GM12878 (cell line): ENCODE data around the gene SPART. TPM values are rescaled to one million over a fixed set of nuclear protein-coding genes. Genes with fewer than 3 reads are reported as not detected.

Source experiments
- ATAC-seq: fragments of 200-7000 bp; cut with Tn5 transposase; 3 replicates; pipeline ENCODE4 v1.9.1; 2020; ENCODE audit warnings: mild to moderate bottlenecking, moderate library complexity
- BruUV-seq: library from RNA; stranded (reverse); fragments of 400-500 nt; replicated peaks from 2 replicates; lab custom pipeline; 2021; lab: Mats Ljungman, UMichigan
- CTCF ChIA-PET: fragments of 300-600 bp; sonication (Branson Sonifier 250); formaldehyde crosslinking; extraction: SDS; loops from one replicate; lab custom pipeline; 2021; ENCODE audit warnings: inconsistent platforms; lab: Yijun Ruan, JAX
- POLR2A ChIA-PET: fragments of 350-600 bp; formaldehyde crosslinking; extraction: SDS; loops from one replicate; lab custom pipeline; 2021; ENCODE audit warnings: inconsistent platforms; lab: Charles Lee
- RAD21 ChIA-PET: fragments of 300-600 bp; sonication (Branson Sonifier 250); formaldehyde crosslinking; loops from one replicate; lab custom pipeline; 2023; ENCODE audit warnings: antibody characterized with exemption; ENCODE audit not compliant: unreplicated experiment; lab: Charles Lee
- SMC1A ChIA-PET: fragments of 300-600 bp; sonication (Branson Sonifier 250); formaldehyde crosslinking; loops from one replicate; lab custom pipeline; 2023; ENCODE audit not compliant: unreplicated experiment, uncharacterized antibody; lab: Charles Lee
- DNase-seq: peaks from one replicate; pipeline ENCODE4 v3.0.0-alpha.2; 2011; ENCODE audit warnings: low read depth, low spot score
- FAIRE-seq: peaks from 3 replicates; lab custom pipeline; 2011; peaks lifted over from hg19 to GRCh38; lab: Jason Lieb, UNC
- H2AFZ ChIP-seq: 2 replicates; pipeline ENCODE4 v1.6.0; 2011; ENCODE audit warnings: low read depth, low read length, control low read depth; ENCODE audit not compliant: control insufficient read depth
- H3K27ac ChIP-seq: 2 replicates; pipeline ENCODE4 v1.5.1; 2011; ENCODE audit warnings: control low read depth; ENCODE audit not compliant: control insufficient read depth, insufficient read depth
- H3K27me3 ChIP-seq, 2 experiments: replicated peaks in 1 of 2; 2 replicates each; pipeline versions ENCODE4 v1.6.0 to v1.6.1; 2011; ENCODE audit warnings: low read length in 1 of 2; ENCODE audit not compliant: control insufficient read depth in 2 of 2, insufficient read depth in 2 of 2
- H3K36me3 ChIP-seq, 2 experiments: 2 replicates each; pipeline ENCODE4 v1.5.1; 2011; ENCODE audit warnings: low read length in 1 of 2; ENCODE audit not compliant: control insufficient read depth in 2 of 2, insufficient read depth in 2 of 2
- H3K4me1 ChIP-seq: 2 replicates; pipeline ENCODE4 v1.6.1; 2011; ENCODE audit warnings: mild to moderate bottlenecking, low read length, moderate library complexity, mixed read lengths; ENCODE audit not compliant: control insufficient read depth, insufficient read depth
- H3K4me2 ChIP-seq: 2 replicates; pipeline ENCODE4 v1.6.0; 2011; ENCODE audit warnings: control low read depth; ENCODE audit not compliant: control insufficient read depth, insufficient read depth
- H3K4me3 ChIP-seq: fragments of 200-600 bp; sonication (generic); 2 replicates; pipeline ENCODE4 v1.5.1; 2016
- H3K79me2 ChIP-seq: 2 replicates; pipeline ENCODE4 v1.6.0; 2011; ENCODE audit warnings: low read length; ENCODE audit not compliant: control insufficient read depth, insufficient read depth
- H3K9ac ChIP-seq: 2 replicates; pipeline ENCODE4 v1.8.0; 2011; ENCODE audit warnings: low read length, control low read depth, mixed read lengths; ENCODE audit not compliant: control insufficient read depth, insufficient read depth
- H3K9me3 ChIP-seq: replicated peaks from 3 replicates; pipeline ENCODE4 v1.5.1; 2011; ENCODE audit warnings: mild to moderate bottlenecking, low read length; ENCODE audit not compliant: control insufficient read depth, insufficient read depth
- H4K20me1 ChIP-seq: 2 replicates; pipeline ENCODE4 v1.6.0; 2011; ENCODE audit not compliant: control insufficient read depth, insufficient read depth
- BCL3 ChIP-seq: IDR thresholded peaks from 2 replicates; pipeline ENCODE4 v1.6.1; 2011; ENCODE audit warnings: borderline replicate concordance, low read depth, mild to moderate bottlenecking, moderate library complexity, low read length; ENCODE audit not compliant: insufficient read depth, poor library complexity, severe bottlenecking
- CREB1 ChIP-seq: IDR thresholded peaks from 2 replicates; pipeline ENCODE4 v1.6.1; 2012; ENCODE audit warnings: low read depth, mild to moderate bottlenecking, inconsistent platforms
- HCFC1 ChIP-seq: fragments of 150-350 bp; IDR thresholded peaks from 2 replicates; pipeline ENCODE4 v1.6.1; 2014; ENCODE audit warnings: low read length
- SMAD5 ChIP-seq: IDR thresholded peaks from 2 replicates; pipeline ENCODE4 v1.6.1; 2016; ENCODE audit warnings: antibody characterized with exemption, low read depth
- SMC3 ChIP-seq: IDR thresholded peaks from 2 replicates; pipeline ENCODE4 v1.6.1; 2011; ENCODE audit warnings: low read length, improper control_type of control experiment, borderline replicate concordance
- in situ Hi-C: fragments of 300-500 bp; cut with MboI; formaldehyde crosslinking; loops from 9 replicates; pipeline ENCODE4 v1.14.3; 2018; ENCODE audit warnings: mixed read lengths
- intact Hi-C: fragments of 100-400 bp; cut with micrococcal nuclease; formaldehyde crosslinking; loops from one replicate; pipeline ENCODE4 v1.14.2; 2022; ENCODE audit not compliant: unreplicated experiment
- polyA plus RNA-seq, 11 experiments: library from polyadenylated mRNA; depleted of rRNA in 4 of 11; unstranded in 6 of 11; stranded (reverse) in 5 of 11; fragments of >200 nt; fragmentation: Nextera tagmentation in 4 of 11; fragmentation: Illumina TruSeq in 1 of 11; extraction: Ambion mirVana in 4 of 11; extraction: Trizol in 1 of 11; gene quantifications; 1 replicate in 1 of 11; 2 replicates in 10 of 11; pipeline versions ENCODE4 v1.2.1 to v1.2.3, GENCODE V29; 2011 to 2016; ENCODE audit warnings: inconsistent platforms in 2 of 11, missing spikeins in 2 of 11, low read depth in 1 of 11
- total RNA-seq, 4 experiments: library from RNA; depleted of rRNA in 3 of 4; stranded (reverse); fragments of >200 nt in 3 of 4; fragmentation: Illumina TruSeq in 1 of 4; extraction: Trizol in 1 of 4; gene quantifications; 2 replicates each; pipeline versions ENCODE4 v1.2.1 to v1.2.3, GENCODE V29; 2013 to 2021
- TF ChIP-seq, protein P1 (sequence below): IDR thresholded peaks from 2 replicates; pipeline ENCODE4 v1.6.1; 2011; ENCODE audit warnings: borderline replicate concordance, low read depth, mild to moderate bottlenecking, moderate library complexity, mixed read lengths, low read length; ENCODE audit not compliant: insufficient read depth; ENCODE audit errors: extremely low read length
- TF ChIP-seq, protein P2 (sequence below): IDR thresholded peaks from 2 replicates; pipeline ENCODE4 v1.6.1; 2012; ENCODE audit warnings: improper control_type of control experiment, low read depth, low read length; ENCODE audit not compliant: insufficient replicate concordance

The SPART gene
- total and polyA plus RNA-seq, 10 of the 15 experiments (the other 5 are each of a cell fraction or from before 2014, with no cell fraction given), result 17.6 to 74.6 (median 42.1) TPM

- TF ChIP-seq, protein P1, sequence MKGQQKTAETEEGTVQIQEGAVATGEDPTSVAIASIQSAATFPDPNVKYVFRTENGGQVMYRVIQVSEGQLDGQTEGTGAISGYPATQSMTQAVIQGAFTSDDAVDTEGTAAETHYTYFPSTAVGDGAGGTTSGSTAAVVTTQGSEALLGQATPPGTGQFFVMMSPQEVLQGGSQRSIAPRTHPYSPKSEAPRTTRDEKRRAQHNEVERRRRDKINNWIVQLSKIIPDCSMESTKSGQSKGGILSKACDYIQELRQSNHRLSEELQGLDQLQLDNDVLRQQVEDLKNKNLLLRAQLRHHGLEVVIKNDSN, result no peak
- TF ChIP-seq CREB1, result no peak
- no peak for TF ChIP-seq SMAD5
These were observed 6.8 kb upstream of the SPART start (continued) for GRCh38 chr13:36353001-36353400.

GRCh38 chr13:36352350-36352749, 6.2 kb upstream of the SPART start:
- ATAC-seq (no peak), FAIRE-seq (no peak), DNase-seq (no peak)
- H3K4me1 ChIP-seq, result no peaks in the 10 kb centered on the region
- ChIA-PET RAD21 (no interaction called here), CTCF (no interaction called here), POLR2A (interaction anchor here (0.5 kb wide), 1 partner anchor 9 kb away, joined by 6 read pairs; no protein-coding TSS in a partner anchor), SMC1A (interaction anchor here (5.3 kb wide), 1 partner anchor 12 kb away, joined by 30 read pairs; no protein-coding TSS in a partner anchor)
- no peak overlapping the region for H3K9ac ChIP-seq
- H3K27ac ChIP-seq, result no peak overlapping the region
- no TSS peak for BruUV-seq
- H4K20me1 ChIP-seq, result no peaks in the 10 kb centered on the region
- H3K4me3 ChIP-seq, result no peak overlapping the region
- no peak overlapping the region for H2AFZ ChIP-seq
- H3K36me3 ChIP-seq, result no peaks in the 10 kb centered on the region
- no peak overlapping the region for H3K4me2 ChIP-seq
- H3K9me3 ChIP-seq, result no peaks in the 10 kb centered on the region
- intact Hi-C loops, result no loop called here
- H3K27me3 ChIP-seq, result no peaks in the 10 kb centered on the region
- in situ Hi-C loops, result no loop called here
- TF ChIP-seq, protein P2, sequence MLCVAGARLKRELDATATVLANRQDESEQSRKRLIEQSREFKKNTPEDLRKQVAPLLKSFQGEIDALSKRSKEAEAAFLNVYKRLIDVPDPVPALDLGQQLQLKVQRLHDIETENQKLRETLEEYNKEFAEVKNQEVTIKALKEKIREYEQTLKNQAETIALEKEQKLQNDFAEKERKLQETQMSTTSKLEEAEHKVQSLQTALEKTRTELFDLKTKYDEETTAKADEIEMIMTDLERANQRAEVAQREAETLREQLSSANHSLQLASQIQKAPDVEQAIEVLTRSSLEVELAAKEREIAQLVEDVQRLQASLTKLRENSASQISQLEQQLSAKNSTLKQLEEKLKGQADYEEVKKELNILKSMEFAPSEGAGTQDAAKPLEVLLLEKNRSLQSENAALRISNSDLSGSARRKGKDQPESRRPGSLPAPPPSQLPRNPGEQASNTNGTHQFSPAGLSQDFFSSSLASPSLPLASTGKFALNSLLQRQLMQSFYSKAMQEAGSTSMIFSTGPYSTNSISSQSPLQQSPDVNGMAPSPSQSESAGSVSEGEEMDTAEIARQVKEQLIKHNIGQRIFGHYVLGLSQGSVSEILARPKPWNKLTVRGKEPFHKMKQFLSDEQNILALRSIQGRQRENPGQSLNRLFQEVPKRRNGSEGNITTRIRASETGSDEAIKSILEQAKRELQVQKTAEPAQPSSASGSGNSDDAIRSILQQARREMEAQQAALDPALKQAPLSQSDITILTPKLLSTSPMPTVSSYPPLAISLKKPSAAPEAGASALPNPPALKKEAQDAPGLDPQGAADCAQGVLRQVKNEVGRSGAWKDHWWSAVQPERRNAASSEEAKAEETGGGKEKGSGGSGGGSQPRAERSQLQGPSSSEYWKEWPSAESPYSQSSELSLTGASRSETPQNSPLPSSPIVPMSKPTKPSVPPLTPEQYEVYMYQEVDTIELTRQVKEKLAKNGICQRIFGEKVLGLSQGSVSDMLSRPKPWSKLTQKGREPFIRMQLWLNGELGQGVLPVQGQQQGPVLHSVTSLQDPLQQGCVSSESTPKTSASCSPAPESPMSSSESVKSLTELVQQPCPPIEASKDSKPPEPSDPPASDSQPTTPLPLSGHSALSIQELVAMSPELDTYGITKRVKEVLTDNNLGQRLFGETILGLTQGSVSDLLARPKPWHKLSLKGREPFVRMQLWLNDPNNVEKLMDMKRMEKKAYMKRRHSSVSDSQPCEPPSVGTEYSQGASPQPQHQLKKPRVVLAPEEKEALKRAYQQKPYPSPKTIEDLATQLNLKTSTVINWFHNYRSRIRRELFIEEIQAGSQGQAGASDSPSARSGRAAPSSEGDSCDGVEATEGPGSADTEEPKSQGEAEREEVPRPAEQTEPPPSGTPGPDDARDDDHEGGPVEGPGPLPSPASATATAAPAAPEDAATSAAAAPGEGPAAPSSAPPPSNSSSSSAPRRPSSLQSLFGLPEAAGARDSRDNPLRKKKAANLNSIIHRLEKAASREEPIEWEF, result no peak
- no peak for TF ChIP-seq HCFC1
- TF ChIP-seq BCL3, result peak; percentile 68
- no peak for TF ChIP-seq SMC3
- no peaks in the 10 kb centered on the region for H3K79me2 ChIP-seq
